Smooth muscle cell (in vitro differentiated cells): ENCODE results near the gene LRRC4C. TPM values are rescaled to one million over a fixed set of nuclear protein-coding genes. Genes with fewer than 3 reads are reported as not detected.
"Not testable (repeated sequence)": the region's sequence is repeated elsewhere in the genome, so short reads cannot be mapped to it uniquely, and the experiment has no call there.

ENCODE experiments used
- DNase-seq: peaks from one replicate; lab custom pipeline; 2025; ENCODE audit not compliant: unreplicated experiment; lab: John Stamatoyannopoulos, UW
- H2AFZ ChIP-seq: fragments of 200-600 bp; sonication (generic); 2 replicates; pipeline ENCODE4 v1.6.0; 2016; ENCODE audit warnings: antibody characterized with exemption, low read depth, mild to moderate bottlenecking
- H3F3A ChIP-seq: fragments of 200-600 bp; sonication (generic); 2 replicates; pipeline ENCODE4 v1.6.0; 2017; ENCODE audit warnings: antibody characterized with exemption, low read depth
- H3K27ac ChIP-seq: fragments of 200-600 bp; sonication (generic); 2 replicates; pipeline ENCODE4 v1.5.1; 2016; ENCODE audit warnings: low read depth, mild to moderate bottlenecking
- H3K27me3 ChIP-seq: fragments of 200-600 bp; sonication (generic); 2 replicates; pipeline ENCODE4 v1.6.1; 2016; ENCODE audit warnings: low read depth, mild to moderate bottlenecking
- H3K36me3 ChIP-seq: fragments of 200-600 bp; sonication (generic); 2 replicates; pipeline ENCODE4 v1.5.1; 2016; ENCODE audit warnings: low read depth
- H3K4me1 ChIP-seq: fragments of 200-600 bp; sonication (generic); 2 replicates; pipeline ENCODE4 v1.5.1; 2016; ENCODE audit warnings: low read depth
- H3K4me2 ChIP-seq: fragments of 200-600 bp; sonication (generic); 2 replicates; pipeline ENCODE4 v1.6.0; 2016; ENCODE audit warnings: mild to moderate bottlenecking
- H3K4me3 ChIP-seq: fragments of 200-600 bp; sonication (generic); 2 replicates; pipeline ENCODE4 v1.5.1; 2016; ENCODE audit warnings: mild to moderate bottlenecking
- H3K79me2 ChIP-seq: fragments of 200-600 bp; sonication (generic); 2 replicates; pipeline ENCODE4 v1.6.0; 2016; ENCODE audit warnings: low read depth, mild to moderate bottlenecking
- H3K9ac ChIP-seq: fragments of 200-600 bp; sonication (generic); 2 replicates; pipeline ENCODE4 v1.6.0; 2016; ENCODE audit warnings: low read depth
- H3K9me3 ChIP-seq: fragments of 200-600 bp; sonication (generic); replicated peaks from 2 replicates; pipeline ENCODE4 v1.5.1; 2016; ENCODE audit warnings: low read depth
- H4K20me1 ChIP-seq: fragments of 200-600 bp; sonication (generic); 2 replicates; pipeline ENCODE4 v1.6.0; 2016; ENCODE audit warnings: low read depth
- WGBS: methylation state at CpG from one replicate; pipeline ENCODE4 v1.1.7; 2016; ENCODE audit warnings: low lambda C conversion rate; 5-methylcytosine and 5-hydroxymethylcytosine counted together
- polyA plus RNA-seq: library from polyadenylated mRNA; unstranded; fragments of >200 nt; fragmentation: Nextera tagmentation; extraction: Ambion mirVana; gene quantifications from 2 replicates; pipeline ENCODE4 v1.2.1, GENCODE V29; 2016
- total RNA-seq: library from RNA; depleted of rRNA; stranded (reverse); fragments of >200 nt; gene quantifications from 2 replicates; pipeline ENCODE4 v1.2.3, GENCODE V29; 2014
- TF ChIP-seq, protein P1 (sequence below): fragments of 200-600 bp; sonication (generic); IDR thresholded peaks from 2 replicates; pipeline ENCODE4 v1.5.1; 2017; ENCODE audit warnings: borderline replicate concordance, mild to moderate bottlenecking, antibody characterized with exemption; ENCODE audit not compliant: insufficient read depth, poor library complexity, severe bottlenecking

LRRC4C gene
- total and polyA plus RNA-seq, 2 experiments from 2014 or later, result 7.3 to 10.1 TPM

GRCh38 chr11:41040474-41040873 is 419.0 kb downstream of the LRRC4C start:
- WGBS, result 92% methylated on average over 1 of the region's 1 CpG
- Histone ChIP-seq H3K27me3 (no peaks in the 10 kb centered on the region), H3K4me3 (no peak overlapping the region), H3K9me3 (no peaks in the 10 kb centered on the region), H3K4me1 (no peaks in the 10 kb centered on the region), H3K79me2 (no peaks in the 10 kb centered on the region), H3K36me3 (no peaks in the 10 kb centered on the region), H3F3A (no peaks in the 10 kb centered on the region), H3K9ac (no peak overlapping the region), H2AFZ (no peak overlapping the region), H3K27ac (no peak overlapping the region), H3K4me2 (no peak overlapping the region), H4K20me1 (no peaks in the 10 kb centered on the region)
- TF ChIP-seq, protein P1, sequence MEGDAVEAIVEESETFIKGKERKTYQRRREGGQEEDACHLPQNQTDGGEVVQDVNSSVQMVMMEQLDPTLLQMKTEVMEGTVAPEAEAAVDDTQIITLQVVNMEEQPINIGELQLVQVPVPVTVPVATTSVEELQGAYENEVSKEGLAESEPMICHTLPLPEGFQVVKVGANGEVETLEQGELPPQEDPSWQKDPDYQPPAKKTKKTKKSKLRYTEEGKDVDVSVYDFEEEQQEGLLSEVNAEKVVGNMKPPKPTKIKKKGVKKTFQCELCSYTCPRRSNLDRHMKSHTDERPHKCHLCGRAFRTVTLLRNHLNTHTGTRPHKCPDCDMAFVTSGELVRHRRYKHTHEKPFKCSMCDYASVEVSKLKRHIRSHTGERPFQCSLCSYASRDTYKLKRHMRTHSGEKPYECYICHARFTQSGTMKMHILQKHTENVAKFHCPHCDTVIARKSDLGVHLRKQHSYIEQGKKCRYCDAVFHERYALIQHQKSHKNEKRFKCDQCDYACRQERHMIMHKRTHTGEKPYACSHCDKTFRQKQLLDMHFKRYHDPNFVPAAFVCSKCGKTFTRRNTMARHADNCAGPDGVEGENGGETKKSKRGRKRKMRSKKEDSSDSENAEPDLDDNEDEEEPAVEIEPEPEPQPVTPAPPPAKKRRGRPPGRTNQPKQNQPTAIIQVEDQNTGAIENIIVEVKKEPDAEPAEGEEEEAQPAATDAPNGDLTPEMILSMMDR, result no peak
- DNase-seq, result no peak

- no peak overlapping the region for H2AFZ ChIP-seq
- DNase-seq, result no peak
- H3K79me2 ChIP-seq, result no peaks in the 10 kb centered on the region
- no peak overlapping the region for H3K9ac ChIP-seq
- H3F3A ChIP-seq, result no peaks in the 10 kb centered on the region
- no peaks in the 10 kb centered on the region for H3K4me1 ChIP-seq
- no peak overlapping the region for H3K27ac ChIP-seq
- TF ChIP-seq, protein P1, result no peak
- H4K20me1 ChIP-seq, result no peaks in the 10 kb centered on the region
- no peak overlapping the region for H3K4me3 ChIP-seq
- H3K9me3 ChIP-seq, result no peaks in the 10 kb centered on the region
- 71% methylated on average over 8 of the region's 8 CpGs for WGBS
- H3K4me2 ChIP-seq, result no peak overlapping the region
- no peaks in the 10 kb centered on the region for H3K27me3 ChIP-seq
- H3K36me3 ChIP-seq, result no peaks in the 10 kb centered on the region
Measured at GRCh38 chr11:41039592-41039991, 419.9 kb downstream of the LRRC4C start.

DNA sequence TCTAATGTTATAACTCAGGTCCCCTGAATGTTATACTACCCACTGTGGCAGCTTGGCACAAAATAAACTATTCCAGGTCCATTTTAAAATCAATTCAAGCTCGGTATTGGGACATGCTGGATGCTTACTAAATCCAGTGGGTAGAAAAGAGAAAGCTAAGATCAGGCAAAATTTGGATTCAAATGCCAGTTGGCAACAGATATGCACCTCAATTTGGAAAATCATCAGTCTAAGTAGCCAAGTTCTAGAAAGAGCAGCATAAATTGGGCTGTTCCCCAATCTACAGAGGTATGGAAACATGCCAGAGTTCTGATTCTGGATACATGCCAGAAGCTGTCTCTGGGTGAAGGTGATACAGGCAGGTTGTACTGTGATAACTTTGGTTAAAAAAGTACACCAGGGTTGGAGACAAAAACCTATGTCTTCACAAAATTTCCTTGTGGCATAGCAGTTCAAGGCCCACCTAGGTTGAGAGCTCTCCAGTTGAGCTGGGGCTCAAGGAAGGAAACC is 427.8 kb downstream of the LRRC4C start:
- no peak overlapping the region for H3K9ac ChIP-seq
- no peak overlapping the region for H3K4me2 ChIP-seq
- no peaks in the 10 kb centered on the region for H3K36me3 ChIP-seq
- no peaks in the 10 kb centered on the region for H3K9me3 ChIP-seq
- no peaks in the 10 kb centered on the region for H3K79me2 ChIP-seq
- H3K27me3 ChIP-seq, result no peaks in the 10 kb centered on the region
- no peak overlapping the region for H2AFZ ChIP-seq
- no peaks in the 10 kb centered on the region for H3F3A ChIP-seq
- no peak for DNase-seq
- H3K4me3 ChIP-seq, result no peak overlapping the region
- H3K4me1 ChIP-seq, result no peaks in the 10 kb centered on the region
- H3K27ac ChIP-seq, result no peak overlapping the region
- no peaks in the 10 kb centered on the region for H4K20me1 ChIP-seq
- WGBS, result 86% methylated on average over 1 of the region's 1 CpG
- TF ChIP-seq, protein P1, result no peak

DNA sequence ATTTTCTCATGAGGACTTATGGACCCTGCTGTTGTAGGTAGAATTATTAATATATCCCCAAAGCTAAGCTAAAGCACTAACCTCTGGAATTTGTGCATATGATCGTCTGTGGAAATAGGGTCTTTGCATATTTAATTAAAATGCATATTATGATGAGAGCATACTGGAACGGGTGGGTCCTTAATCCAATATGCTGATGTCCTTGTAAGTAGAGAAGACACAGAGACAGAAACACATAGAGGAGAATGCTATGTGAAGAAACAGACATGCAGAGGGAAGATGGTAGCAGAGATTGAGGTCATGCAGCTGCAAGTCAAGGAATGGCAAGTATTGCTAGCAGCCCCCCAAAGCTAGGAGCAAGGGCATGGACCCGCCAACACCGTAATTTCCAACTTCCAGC is 439.2 kb downstream of the LRRC4C start:
- Histone ChIP-seq H3K9ac (no peak overlapping the region), H3K79me2 (no peaks in the 10 kb centered on the region), H3K27me3 (no peaks in the 10 kb centered on the region), H2AFZ (no peak overlapping the region), H3K4me1 (no peaks in the 10 kb centered on the region), H3K27ac (no peak overlapping the region), H3K36me3 (no peaks in the 10 kb centered on the region), H3F3A (no peaks in the 10 kb centered on the region), H4K20me1 (no peaks in the 10 kb centered on the region), H3K4me3 (no peak overlapping the region), H3K4me2 (no peak overlapping the region), H3K9me3 (no peaks in the 10 kb centered on the region)
- 89% methylated on average over 4 of the region's 4 CpGs for WGBS
- DNase-seq, result no peak
- TF ChIP-seq, protein P1, result no peak

- not testable (repeated sequence) for H3K4me3 ChIP-seq, H3F3A ChIP-seq, H3K9ac ChIP-seq, H3K36me3 ChIP-seq, H3K9me3 ChIP-seq, H3K27me3 ChIP-seq, H4K20me1 ChIP-seq, H3K27ac ChIP-seq, H3K4me2 ChIP-seq, H3K79me2 ChIP-seq, DNase-seq, H3K4me1 ChIP-seq, H2AFZ ChIP-seq
Measured at GRCh38 chr11:41019666-41020065, 439.8 kb downstream of the LRRC4C start.
